Ureter (tissue), 1 donor: ENCODE data around the gene FAM151A. TPM values are rescaled to one million over a fixed set of nuclear protein-coding genes. Genes with fewer than 3 reads are reported as not detected.

ENCODE experiments used
- DNase-seq: peaks from one replicate; pipeline ENCODE4 v3.0.0-alpha.2; 2020; ENCODE audit warnings: low spot score
- total RNA-seq: library from RNA; stranded (reverse); gene quantifications from one replicate; pipeline ENCODE4 v1.2.4, GENCODE V29; 2023
- donor health status: DM: yes; HTN: yes; CAD: no.

The FAM151A gene
- total RNA-seq, 1 donor from 2014 or later = not detected

DNA sequence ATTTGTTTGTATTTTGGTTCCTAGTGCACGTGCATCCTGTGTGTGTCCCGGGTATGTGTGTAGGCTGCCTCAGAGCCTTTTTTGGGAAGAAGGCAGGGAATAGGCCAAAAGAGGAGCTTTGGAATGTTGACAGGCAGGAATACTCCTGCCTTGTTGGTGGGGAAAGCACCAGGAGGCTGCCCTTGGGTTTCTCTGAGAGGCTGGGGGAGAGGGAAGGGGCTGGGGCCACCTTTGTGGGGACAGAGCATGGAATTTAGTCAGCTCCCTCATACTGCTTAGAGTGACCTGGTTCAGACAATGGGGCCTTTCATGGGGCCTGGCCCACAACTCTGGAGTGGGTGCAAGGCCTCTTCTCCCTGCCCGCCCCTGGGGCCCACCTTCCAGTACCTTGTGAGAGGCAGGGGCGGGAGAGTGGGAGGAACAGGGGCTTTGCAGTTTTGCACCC, 44.0 kb downstream of the FAM151A start:
- no peak for DNase-seq

- DNase-seq = peak; percentile 81
Measured at GRCh38 chr1:54577612-54578011, 45.7 kb downstream of the FAM151A start.

GRCh38 chr1:54575605-54576290, 47.6 kb downstream of the FAM151A start:
- no peak for DNase-seq

- no peak for DNase-seq
Measured at GRCh38 chr1:54575161-54575560, 48.2 kb downstream of the FAM151A start.

- DNase-seq = no peak
Measured at GRCh38 chr1:54574158-54574778, 49.1 kb downstream of the FAM151A start.

- no peak for DNase-seq
Measured at GRCh38 chr1:54572542-54572850, 50.8 kb downstream of the FAM151A start.

DNA sequence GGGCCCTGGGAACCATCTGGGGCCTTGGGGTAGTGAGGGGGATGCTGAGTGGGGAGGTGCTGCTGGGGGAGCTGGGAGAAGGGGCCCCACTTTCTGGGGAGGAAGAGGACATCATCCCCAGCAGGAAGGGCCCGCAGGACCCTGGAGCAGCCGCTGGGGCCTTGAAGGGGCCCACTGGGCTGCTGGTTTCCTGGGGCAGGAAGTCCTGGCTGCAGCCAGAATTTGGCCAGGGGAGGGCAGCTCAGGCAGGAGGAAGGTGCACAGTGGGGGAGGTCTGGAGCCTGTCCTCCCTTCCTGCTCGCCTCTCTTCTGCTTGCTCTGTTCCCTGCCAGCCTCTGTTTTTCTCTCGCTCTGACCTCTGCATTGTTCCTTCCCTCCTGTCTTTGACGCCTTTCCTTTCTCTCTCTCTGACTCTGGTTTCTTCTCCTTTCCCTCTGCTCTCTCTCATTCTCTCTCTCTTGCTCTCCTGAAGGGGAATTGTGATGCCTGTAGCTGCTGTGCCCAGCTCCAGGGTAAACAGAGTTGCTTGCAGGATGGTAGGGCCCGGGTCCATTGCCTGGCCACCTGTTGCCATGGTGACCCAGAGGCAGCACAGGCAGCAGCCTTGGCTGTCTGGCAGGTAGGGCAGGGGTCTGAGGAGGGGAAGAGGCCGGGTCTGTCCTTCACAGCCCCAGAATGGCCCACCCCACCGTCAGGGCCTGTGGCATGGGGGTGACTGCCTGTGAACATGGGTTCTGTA, 51.4 kb downstream of the FAM151A start:
- no peak for DNase-seq

- no peak for DNase-seq
Measured at GRCh38 chr1:54571326-54571725, 52.0 kb downstream of the FAM151A start.

GRCh38 chr1:54570161-54570560, 53.2 kb downstream of the FAM151A start:
- DNase-seq = no peak

- DNase-seq = no peak
Measured at GRCh38 chr1:54569339-54569738, 54.0 kb downstream of the FAM151A start.

DNA sequence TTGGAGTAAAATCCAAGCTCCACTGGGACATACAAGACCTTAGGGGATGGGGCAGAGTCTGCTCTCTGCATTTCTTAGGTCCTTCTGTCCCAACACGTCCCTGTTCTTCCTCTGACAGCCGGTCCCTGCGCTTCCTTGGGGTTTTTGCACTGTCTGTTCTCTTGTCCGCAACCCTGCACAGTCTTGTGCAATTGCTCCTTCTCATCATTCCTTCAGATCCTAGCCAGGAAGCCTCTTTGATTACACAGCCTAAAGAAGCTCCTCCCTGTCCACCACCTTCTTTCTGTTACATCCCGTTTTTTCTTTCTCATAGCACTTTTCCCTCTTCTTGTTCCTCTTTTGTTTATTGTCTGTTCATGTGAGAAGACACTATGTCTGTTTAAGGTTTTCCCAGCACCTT, 55.4 kb downstream of the FAM151A start:
- DNase-seq = no peak

- no peak for DNase-seq
Measured at GRCh38 chr1:54566438-54567141, 56.7 kb downstream of the FAM151A start.

DNA sequence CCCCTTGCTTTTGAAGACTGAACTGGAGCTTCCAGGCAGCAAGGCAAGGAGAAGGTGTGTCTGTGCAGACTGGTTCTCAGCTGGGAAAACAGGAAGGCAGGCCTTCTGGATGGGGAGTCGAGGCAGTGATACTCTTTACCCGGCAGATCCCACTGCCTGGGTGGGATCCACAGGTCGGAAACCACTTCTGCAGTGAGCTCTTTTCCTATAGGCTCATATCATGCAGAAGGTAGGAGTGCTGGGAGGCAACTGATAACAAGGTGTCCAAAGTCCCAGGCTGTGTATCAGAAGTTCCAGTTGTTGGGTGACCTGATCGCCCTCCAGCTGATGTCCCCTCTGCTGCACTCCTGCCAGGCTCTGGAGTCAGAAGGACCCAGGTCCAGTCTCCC, 58.2 kb downstream of the FAM151A start:
- no peak for DNase-seq

- peak; percentile 89 for DNase-seq
Measured at GRCh38 chr1:54564312-54565112, 58.8 kb downstream of the FAM151A start.

- no peak for DNase-seq
Measured at GRCh38 chr1:54559771-54560231, 63.5 kb downstream of the FAM151A start.

Other genes starting within 250 kb of the FAM151A start
- 47.3 TPM for gene SSBP3, start 217.1 kb downstream of the FAM151A start, total RNA-seq
- 53.7 TPM for gene ACOT11, start 75.3 kb downstream of the FAM151A start, total RNA-seq
- gene MROH7, start 18.3 kb upstream of the FAM151A start, total RNA-seq = 25.2 TPM
- gene TTC4, start 92.3 kb upstream of the FAM151A start, total RNA-seq = 24.8 TPM
- 6.2 TPM for gene PARS2, start 141.0 kb upstream of the FAM151A start, total RNA-seq
- 14.9 TPM for gene TTC22, start 177.8 kb upstream of the FAM151A start, total RNA-seq